SK-N-MC (cell line): ENCODE results near the gene ARVCF.

Experiments
- EZH2 ChIP-seq: fragments of 200-600 bp; sonication (generic); IDR thresholded peaks from one replicate; pipeline ENCODE4 v1.6.1; 2017; ENCODE audit warnings: antibody characterized with exemption
- POLR2AphosphoS5 ChIP-seq: IDR thresholded peaks from 2 replicates; pipeline ENCODE4 v1.6.1; 2012; ENCODE audit warnings: mild to moderate bottlenecking, low read depth, low read length, borderline replicate concordance

GRCh38 chr22:19963863-19964642 lies 52.6 kb downstream of the ARVCF start:
- TF ChIP-seq POLR2AphosphoS5 = no peak
- TF ChIP-seq EZH2 = no peak
